SK-N-SH treated with all-trans-retinoic acid at 6 μM for 48 hours (cell line): Measurements from ENCODE around the gene RRH.

Source experiments
- ATAC-seq: fragments of 200-7000 bp; cut with Tn5 transposase; 3 replicates; pipeline ENCODE4 v1.9.1; 2020; ENCODE audit warnings: mild to moderate bottlenecking, moderate library complexity
- ARNTL ChIP-seq: fragments of 450-650 bp; formaldehyde crosslinking; IDR thresholded peaks from 2 replicates; pipeline ENCODE4 v1.5.0; 2020; ENCODE audit warnings: low read depth, mild to moderate bottlenecking, moderate library complexity, borderline replicate concordance
- BACH2 ChIP-seq: fragments of 250-450 bp; sonication (Bioruptor Pico); IDR thresholded peaks from 2 replicates; pipeline ENCODE4 v1.9.0; 2021; ENCODE audit warnings: mild to moderate bottlenecking, borderline replicate concordance
- CSDC2 ChIP-seq: fragments of 250-450 bp; sonication (Bioruptor Pico); IDR thresholded peaks from 2 replicates; pipeline ENCODE4 v1.5.0; 2020; ENCODE audit warnings: mild to moderate bottlenecking, moderate library complexity
- CSRNP3 ChIP-seq: fragments of 250-450 bp; sonication (Bioruptor Pico); IDR thresholded peaks from 2 replicates; pipeline ENCODE4 v1.5.1; 2021; ENCODE audit warnings: mild to moderate bottlenecking, moderate library complexity
- ESRRG ChIP-seq: fragments of 250-450 bp; sonication (Bioruptor Pico); IDR thresholded peaks from 2 replicates; pipeline ENCODE4 v1.6.1; 2021; ENCODE audit warnings: mild to moderate bottlenecking
- GLIS3 ChIP-seq: fragments of 250-450 bp; sonication (Bioruptor Pico); IDR thresholded peaks from 2 replicates; pipeline ENCODE4 v1.5.0; 2020; ENCODE audit warnings: mild to moderate bottlenecking, moderate library complexity
- ISL1 ChIP-seq: fragments of 250-450 bp; sonication (Bioruptor Pico); IDR thresholded peaks from 2 replicates; pipeline ENCODE4 v2.1.2; 2022; ENCODE audit warnings: mild to moderate bottlenecking, moderate library complexity
- OSR1 ChIP-seq: fragments of 250-450 bp; sonication (Bioruptor Pico); IDR thresholded peaks from 2 replicates; pipeline ENCODE4 v1.8.0; 2022; ENCODE audit warnings: moderate library complexity, mild to moderate bottlenecking, inconsistent platforms
- PPARA ChIP-seq: fragments of 250-450 bp; sonication (Bioruptor Pico); IDR thresholded peaks from 2 replicates; pipeline ENCODE4 v1.5.0; 2020; ENCODE audit warnings: mild to moderate bottlenecking, borderline replicate concordance
- RARB ChIP-seq: fragments of 250-450 bp; sonication (Bioruptor Pico); IDR thresholded peaks from 2 replicates; pipeline ENCODE4 v1.8.0; 2021; ENCODE audit warnings: mild to moderate bottlenecking, moderate library complexity
- SNAI2 ChIP-seq: fragments of 250-450 bp; sonication (Bioruptor Pico); IDR thresholded peaks from 2 replicates; pipeline ENCODE4 v1.5.0; 2020; ENCODE audit warnings: mild to moderate bottlenecking, moderate library complexity
- TSHZ2 ChIP-seq: fragments of 250-450 bp; sonication (Bioruptor Pico); IDR thresholded peaks from 2 replicates; pipeline ENCODE4 v1.5.0; 2020; ENCODE audit warnings: mild to moderate bottlenecking, moderate library complexity
- ZC3H10 ChIP-seq: fragments of 250-450 bp; sonication (Bioruptor Pico); IDR thresholded peaks from 2 replicates; pipeline ENCODE4 v1.5.1; 2021; ENCODE audit warnings: mild to moderate bottlenecking, moderate library complexity
- ZFP3 ChIP-seq: fragments of 250-450 bp; sonication (Bioruptor Pico); IDR thresholded peaks from 2 replicates; pipeline ENCODE4 v1.5.0; 2020; ENCODE audit warnings: mild to moderate bottlenecking, moderate library complexity
- ZFP30 ChIP-seq: fragments of 450-650 bp; formaldehyde crosslinking; IDR thresholded peaks from 2 replicates; pipeline ENCODE4 v1.5.0; 2022; ENCODE audit warnings: mild to moderate bottlenecking, moderate library complexity
- ZNF565 ChIP-seq: fragments of 450-650 bp; formaldehyde crosslinking; conservative IDR thresholded peaks from 2 replicates; pipeline ENCODE4 v1.5.0; 2020; ENCODE audit warnings: low read depth, mild to moderate bottlenecking, moderate library complexity
- ZNF8 ChIP-seq: fragments of 450-650 bp; formaldehyde crosslinking; IDR thresholded peaks from 2 replicates; pipeline ENCODE4 v1.5.0; 2020; ENCODE audit warnings: mild to moderate bottlenecking, moderate library complexity
- TF ChIP-seq, protein P1 (sequence below): fragments of 250-450 bp; sonication (Bioruptor Pico); IDR thresholded peaks from 2 replicates; pipeline ENCODE4 v1.5.1; 2020; ENCODE audit warnings: low read depth, mild to moderate bottlenecking, moderate library complexity
- TF ChIP-seq, protein P2 (sequence below): fragments of 250-450 bp; sonication (Bioruptor Pico); IDR thresholded peaks from 2 replicates; pipeline ENCODE4 v1.8.0; 2021; ENCODE audit warnings: low read depth, mild to moderate bottlenecking, moderate library complexity, borderline replicate concordance

The RRH gene

GRCh38 chr4:109801099-109801789 is 26.5 kb upstream of the RRH start (continued):
- no peak for TF ChIP-seq TSHZ2 (CRISPR knock-in tag)
- no peak for TF ChIP-seq CSRNP3 (CRISPR knock-in tag)
- TF ChIP-seq, protein P1, sequence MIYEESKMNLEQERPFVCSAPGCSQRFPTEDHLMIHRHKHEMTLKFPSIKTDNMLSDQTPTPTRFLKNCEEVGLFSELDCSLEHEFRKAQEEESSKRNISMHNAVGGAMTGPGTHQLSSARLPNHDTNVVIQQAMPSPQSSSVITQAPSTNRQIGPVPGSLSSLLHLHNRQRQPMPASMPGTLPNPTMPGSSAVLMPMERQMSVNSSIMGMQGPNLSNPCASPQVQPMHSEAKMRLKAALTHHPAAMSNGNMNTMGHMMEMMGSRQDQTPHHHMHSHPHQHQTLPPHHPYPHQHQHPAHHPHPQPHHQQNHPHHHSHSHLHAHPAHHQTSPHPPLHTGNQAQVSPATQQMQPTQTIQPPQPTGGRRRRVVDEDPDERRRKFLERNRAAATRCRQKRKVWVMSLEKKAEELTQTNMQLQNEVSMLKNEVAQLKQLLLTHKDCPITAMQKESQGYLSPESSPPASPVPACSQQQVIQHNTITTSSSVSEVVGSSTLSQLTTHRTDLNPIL: no peak
- TF ChIP-seq ZC3H10 (CRISPR knock-in tag): no peak
- TF ChIP-seq CSDC2 (CRISPR knock-in tag): no peak
- TF ChIP-seq ZNF8: no peak
- TF ChIP-seq GLIS3: no peak

DNA sequence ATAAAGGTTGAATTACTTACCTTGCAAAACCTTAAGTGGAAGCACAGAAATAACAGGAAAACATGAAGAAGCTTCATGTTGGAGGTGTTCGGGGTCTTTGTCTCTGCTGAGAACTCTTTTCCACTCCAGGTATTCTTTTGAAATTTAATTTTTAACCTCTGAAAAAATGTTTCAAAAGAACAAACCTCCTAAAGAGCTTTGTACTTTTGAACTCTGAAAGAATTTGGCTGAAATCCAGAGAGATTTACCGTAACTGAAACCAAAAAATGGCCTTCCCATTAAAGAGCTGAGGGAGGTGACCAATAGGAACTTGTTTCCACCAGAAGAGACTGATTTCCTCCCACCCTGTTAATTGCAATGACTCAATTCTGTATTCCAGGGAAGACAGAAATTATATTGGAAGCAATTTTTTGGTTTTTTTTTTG is 25.9 kb upstream of the RRH start, which contains the start of gene CFI:
TSS of gene CFI (minus strand) at position 105 of the 425 bp plus-strand sequence. CDS start at position 77, 28 bp downstream.
- TF ChIP-seq SNAI2 (no peak), TSHZ2 (CRISPR knock-in tag) (no peak), ZFP3 (CRISPR knock-in tag) (no peak), CSDC2 (CRISPR knock-in tag) (no peak), ESRRG (CRISPR knock-in tag) (no peak), ZFP30 (CRISPR knock-in tag) (no peak), ISL1 (CRISPR knock-in tag) (no peak), RARB (CRISPR knock-in tag) (no peak), OSR1 (CRISPR knock-in tag) (no peak), ZNF565 (CRISPR knock-in tag) (no peak), GLIS3 (no peak), BACH2 (CRISPR knock-in tag) (no peak), ZNF8 (no peak), ARNTL (no peak), PPARA (CRISPR knock-in tag) (no peak), CSRNP3 (CRISPR knock-in tag) (no peak)
- TF ChIP-seq, protein P1: no peak
- TF ChIP-seq, protein P2, sequence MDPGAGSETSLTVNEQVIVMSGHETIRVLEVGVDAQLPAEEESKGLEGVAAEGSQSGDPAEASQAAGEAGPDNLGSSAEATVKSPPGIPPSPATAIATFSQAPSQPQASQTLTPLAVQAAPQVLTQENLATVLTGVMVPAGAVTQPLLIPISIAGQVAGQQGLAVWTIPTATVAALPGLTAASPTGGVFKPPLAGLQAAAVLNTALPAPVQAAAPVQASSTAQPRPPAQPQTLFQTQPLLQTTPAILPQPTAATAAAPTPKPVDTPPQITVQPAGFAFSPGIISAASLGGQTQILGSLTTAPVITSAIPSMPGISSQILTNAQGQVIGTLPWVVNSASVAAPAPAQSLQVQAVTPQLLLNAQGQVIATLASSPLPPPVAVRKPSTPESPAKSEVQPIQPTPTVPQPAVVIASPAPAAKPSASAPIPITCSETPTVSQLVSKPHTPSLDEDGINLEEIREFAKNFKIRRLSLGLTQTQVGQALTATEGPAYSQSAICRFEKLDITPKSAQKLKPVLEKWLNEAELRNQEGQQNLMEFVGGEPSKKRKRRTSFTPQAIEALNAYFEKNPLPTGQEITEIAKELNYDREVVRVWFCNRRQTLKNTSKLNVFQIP (CRISPR knock-in tag): no peak
- TF ChIP-seq, all 23 proteins: peak for 0
- peak; percentile 71 for ATAC-seq
